SK-N-SH (cell line): ENCODE results near the gene KMT5B. TPM values are rescaled to one million over a fixed set of nuclear protein-coding genes. Genes with fewer than 3 reads are reported as not detected.

Experiments used
- CTCF ChIA-PET: fragments of 300-600, 350-600 bp; formaldehyde crosslinking; extraction: SDS; loops from one replicate; lab custom pipeline; 2021; lab: Yijun Ruan, JAX
- POLR2A ChIA-PET: fragments of 350-600 bp; sonication (Branson Sonifier 250); formaldehyde crosslinking; extraction: SDS; loops from one replicate; lab custom pipeline; 2020; ENCODE audit warnings: antibody characterized with exemption, inconsistent platforms; lab: Yijun Ruan, JAX
- DNase-seq: peaks from one replicate; pipeline ENCODE4 v3.0.0; 2012
- H2AFZ ChIP-seq: fragments of 200-600 bp; sonication (generic); 2 replicates; pipeline ENCODE4 v1.8.1; 2016; ENCODE audit warnings: antibody characterized with exemption, mild to moderate bottlenecking, low read depth
- H3F3A ChIP-seq: fragments of 200-600 bp; sonication (generic); replicated peaks from 2 replicates; pipeline ENCODE3; 2016; ENCODE audit warnings: antibody characterized with exemption, mild to moderate bottlenecking; ENCODE audit not compliant: insufficient read depth
- H3K27ac ChIP-seq, 2 experiments: fragments of 200-500 bp in 1 of 2; fragments of 200-600 bp in 1 of 2; sonication (Bioruptor generic) in 1 of 2; sonication (generic), shearing (Covaris generic) in 1 of 2; 2 replicates each; pipeline versions ENCODE4 v1.5.1 to v1.6.1; 2014 to 2016; ENCODE audit warnings: low read depth in 2 of 2, inconsistent platforms in 1 of 2, low read length in 1 of 2, mild to moderate bottlenecking in 1 of 2, mixed read lengths in 1 of 2
- H3K27me3 ChIP-seq: fragments of 200-600 bp; sonication (generic), shearing (Covaris generic); 2 replicates; pipeline ENCODE4 v1.6.1; 2016; ENCODE audit warnings: mixed run types; ENCODE audit not compliant: insufficient read depth
- H3K36me3 ChIP-seq, 2 experiments: fragments of 200-500 bp in 1 of 2; fragments of 200-600 bp in 1 of 2; sonication (Bioruptor generic) in 1 of 2; sonication (generic) in 1 of 2; replicated peaks in 1 of 2; 2 replicates each; pipeline versions ENCODE3 to v1.5.1; 2014 to 2016; ENCODE audit warnings: low read length in 1 of 2, mild to moderate bottlenecking in 1 of 2; ENCODE audit not compliant: insufficient read depth in 2 of 2, control insufficient read depth in 1 of 2
- H3K4me1 ChIP-seq, 2 experiments: fragments of 200-500 bp in 1 of 2; fragments of 200-600 bp in 1 of 2; sonication (Bioruptor generic) in 1 of 2; sonication (generic), shearing (Covaris generic) in 1 of 2; 2 replicates each; pipeline versions ENCODE4 v1.5.1 to v1.6.1; 2014 to 2016; ENCODE audit warnings: low read depth in 1 of 2, low read length in 1 of 2, mixed run types in 1 of 2; ENCODE audit not compliant: insufficient read depth in 2 of 2, control insufficient read depth in 1 of 2
- H3K4me2 ChIP-seq: fragments of 200-600 bp; sonication (generic), shearing (Covaris generic); 2 replicates; pipeline ENCODE4 v1.6.1; 2017; ENCODE audit warnings: mixed run types
- H3K4me3 ChIP-seq, 2 experiments: fragments of 200-500 bp in 1 of 2; fragments of 200-600 bp in 1 of 2; sonication (Bioruptor generic) in 1 of 2; sonication (generic), shearing (Covaris generic) in 1 of 2; 2 replicates each; pipeline versions ENCODE4 v1.5.1 to v1.8.1; 2014 to 2016; ENCODE audit warnings: low read depth in 2 of 2, inconsistent platforms in 1 of 2, low read length in 1 of 2, mild to moderate bottlenecking in 1 of 2, mixed read lengths in 1 of 2, moderate library complexity in 1 of 2
- H3K79me2 ChIP-seq: fragments of 200-600 bp; sonication (generic); 2 replicates; pipeline ENCODE4 v1.8.1; 2017; ENCODE audit warnings: mild to moderate bottlenecking; ENCODE audit not compliant: insufficient read depth
- H3K9ac ChIP-seq: fragments of 200-600 bp; sonication (generic); 2 replicates; pipeline ENCODE4 v1.6.1; 2017; ENCODE audit warnings: mixed run types
- H3K9me2 ChIP-seq: fragments of 200-600 bp; sonication (generic); 2 replicates; pipeline ENCODE4 v1.6.1; 2017; ENCODE audit warnings: mixed run types
- H3K9me3 ChIP-seq: fragments of 200-600 bp; sonication (generic); 2 replicates; pipeline ENCODE4 v1.6.1; 2017; ENCODE audit warnings: mixed run types, mild to moderate bottlenecking, moderate library complexity
- H4K20me1 ChIP-seq: fragments of 200-600 bp; sonication (generic); 2 replicates; pipeline ENCODE4 v1.6.1; 2017; ENCODE audit warnings: mild to moderate bottlenecking, mixed run types; ENCODE audit not compliant: insufficient read depth
- ELF1 ChIP-seq: IDR thresholded peaks from 2 replicates; pipeline ENCODE4 v1.4.0; 2012
- EZH2phosphoT487 ChIP-seq: fragments of 200-600 bp; sonication (generic); IDR thresholded peaks from 2 replicates; pipeline ENCODE4 v1.6.1; 2017; ENCODE audit warnings: low read depth, mixed run types, mild to moderate bottlenecking, antibody characterized with exemption, moderate library complexity, borderline replicate concordance
- FOXM1 ChIP-seq: IDR thresholded peaks from 2 replicates; pipeline ENCODE4 v1.4.0; 2012; ENCODE audit warnings: low read depth, mild to moderate bottlenecking
- JUND ChIP-seq: IDR thresholded peaks from 2 replicates; pipeline ENCODE4 v1.4.0; 2012
- RAD21 ChIP-seq: IDR thresholded peaks from 2 replicates; pipeline ENCODE4 v1.6.1; 2012; ENCODE audit warnings: mild to moderate bottlenecking, low read length
- REST ChIP-seq: IDR thresholded peaks from 2 replicates; pipeline ENCODE4 v1.6.1; 2012; ENCODE audit warnings: mild to moderate bottlenecking, low read depth, low read length, moderate library complexity
- RFX5 ChIP-seq: IDR thresholded peaks from 2 replicates; pipeline ENCODE4 v1.6.1; 2012; ENCODE audit warnings: mild to moderate bottlenecking, improper control_type of control experiment, low read length
- TEAD4 ChIP-seq: IDR thresholded peaks from 2 replicates; pipeline ENCODE4 v1.4.0; 2012; ENCODE audit warnings: mild to moderate bottlenecking, borderline replicate concordance; ENCODE audit not compliant: insufficient read depth
- USF2 ChIP-seq: fragments of 150-350 bp; IDR thresholded peaks from 2 replicates; pipeline ENCODE4 v1.6.1; 2017; ENCODE audit warnings: antibody characterized with exemption, low read length, low read depth, borderline replicate concordance
- YY1 ChIP-seq: IDR thresholded peaks from 2 replicates; pipeline ENCODE4 v1.4.0; 2012; ENCODE audit warnings: low read depth, mild to moderate bottlenecking
- WGBS: methylation state at CpG from one replicate; pipeline ENCODE4 v1.1.6; 2017; ENCODE audit warnings: low lambda C conversion rate; 5-methylcytosine and 5-hydroxymethylcytosine counted together
- polyA plus RNA-seq, 3 experiments: library from polyadenylated mRNA; depleted of rRNA; stranded (reverse); fragments of >200 nt; gene quantifications; 2 replicates each; pipeline ENCODE4 v1.2.3, GENCODE V29; 2012
- TF ChIP-seq, protein P1 (sequence below): IDR thresholded peaks from 2 replicates; pipeline ENCODE4 v1.4.0; 2012; ENCODE audit warnings: low read depth, borderline replicate concordance
- TF ChIP-seq, protein P2 (sequence below): fragments of 150-350 bp; IDR thresholded peaks from 2 replicates; pipeline ENCODE4 v1.6.1; 2016; ENCODE audit warnings: mild to moderate bottlenecking, low read depth, low read length

Gene KMT5B
- polyA plus RNA-seq, 1 of the 3 experiments (the other 2 are of a cell fraction) = 10.4 TPM

DNA sequence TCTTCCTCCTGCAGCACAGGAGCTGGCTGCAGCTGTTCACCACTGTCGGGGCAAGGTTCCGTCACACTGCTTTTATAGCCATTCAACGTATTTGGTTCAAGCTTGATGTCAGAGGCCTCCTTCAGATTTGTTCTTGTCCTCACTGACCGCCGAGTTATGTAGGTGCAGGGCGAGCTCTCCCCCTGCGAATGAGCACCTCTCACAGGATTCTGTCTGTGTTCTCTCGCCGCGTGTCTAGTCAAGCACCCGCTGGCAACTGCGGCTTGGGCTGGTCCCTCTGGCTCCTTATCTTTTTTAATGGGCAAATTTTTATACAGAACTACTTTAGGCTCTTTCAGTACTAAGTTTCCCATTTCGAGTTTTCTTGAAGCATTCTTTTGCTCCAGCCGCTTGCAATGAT lies 54.5 kb downstream of the KMT5B start:
- H3F3A ChIP-seq = peaks cover 5% of the 10 kb centered on the region
- H2AFZ ChIP-seq = no peak overlapping the region
- H4K20me1 ChIP-seq = no peaks in the 10 kb centered on the region
- no peak overlapping the region for H3K4me2 ChIP-seq
- H3K36me3 ChIP-seq = peaks cover 17 to 36% of the 10 kb centered on the region in 2 experiments
- no peak overlapping the region for H3K9ac ChIP-seq
- no peaks in the 10 kb centered on the region for H3K9me2 ChIP-seq
- POLR2A ChIA-PET = no interaction called here
- TF ChIP-seq, protein P1, sequence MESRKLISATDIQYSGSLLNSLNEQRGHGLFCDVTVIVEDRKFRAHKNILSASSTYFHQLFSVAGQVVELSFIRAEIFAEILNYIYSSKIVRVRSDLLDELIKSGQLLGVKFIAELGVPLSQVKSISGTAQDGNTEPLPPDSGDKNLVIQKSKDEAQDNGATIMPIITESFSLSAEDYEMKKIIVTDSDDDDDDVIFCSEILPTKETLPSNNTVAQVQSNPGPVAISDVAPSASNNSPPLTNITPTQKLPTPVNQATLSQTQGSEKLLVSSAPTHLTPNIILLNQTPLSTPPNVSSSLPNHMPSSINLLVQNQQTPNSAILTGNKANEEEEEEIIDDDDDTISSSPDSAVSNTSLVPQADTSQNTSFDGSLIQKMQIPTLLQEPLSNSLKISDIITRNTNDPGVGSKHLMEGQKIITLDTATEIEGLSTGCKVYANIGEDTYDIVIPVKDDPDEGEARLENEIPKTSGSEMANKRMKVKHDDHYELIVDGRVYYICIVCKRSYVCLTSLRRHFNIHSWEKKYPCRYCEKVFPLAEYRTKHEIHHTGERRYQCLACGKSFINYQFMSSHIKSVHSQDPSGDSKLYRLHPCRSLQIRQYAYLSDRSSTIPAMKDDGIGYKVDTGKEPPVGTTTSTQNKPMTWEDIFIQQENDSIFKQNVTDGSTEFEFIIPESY = no peak
- TF ChIP-seq RAD21 = no peak
- TF ChIP-seq YY1 = no peak
- TF ChIP-seq REST = no peak
- TF ChIP-seq ELF1 = no peak
- TF ChIP-seq EZH2phosphoT487 = no peak
- TF ChIP-seq RFX5 = no peak
- TF ChIP-seq USF2 = no peak
- no peak for TF ChIP-seq FOXM1
- no peak overlapping the region for H3K27ac ChIP-seq
- no peak for DNase-seq
- H3K79me2 ChIP-seq = no peaks in the 10 kb centered on the region
- no peaks in the 10 kb centered on the region for H3K4me1 ChIP-seq
- no peaks in the 10 kb centered on the region for H3K9me3 ChIP-seq
- WGBS = 98% methylated on average over 14 of the region's 14 CpGs
- no peak overlapping the region for H3K4me3 ChIP-seq
- H3K27me3 ChIP-seq = no peaks in the 10 kb centered on the region
- CTCF ChIA-PET = interaction anchor here (1.8 kb wide), 1 partner anchor 48 kb away, joined by 5 read pairs; no protein-coding TSS in a partner anchor

- CTCF ChIA-PET = interaction anchor here (0.9 kb wide), 1 partner anchor 55 kb away, joined by 3 read pairs; no protein-coding TSS in a partner anchor
- Histone ChIP-seq H3F3A (peaks cover 5% of the 10 kb centered on the region), H3K4me3 (no peak overlapping the region), H3K36me3 (peaks cover 6 to 19% of the 10 kb centered on the region in 2 experiments), H4K20me1 (no peaks in the 10 kb centered on the region), H3K9me2 (no peaks in the 10 kb centered on the region), H3K9me3 (no peaks in the 10 kb centered on the region), H3K27ac (no peak overlapping the region), H3K9ac (no peak overlapping the region), H3K4me2 (no peak overlapping the region), H3K4me1 (no peaks in the 10 kb centered on the region; a peak in 1 of 4 replicates), H3K79me2 (no peaks in the 10 kb centered on the region), H3K27me3 (no peaks in the 10 kb centered on the region), H2AFZ (no peak overlapping the region)
- 95% methylated on average over 7 of the region's 8 CpGs for WGBS
- TF ChIP-seq JUND = no peak
- TF ChIP-seq, protein P2, sequence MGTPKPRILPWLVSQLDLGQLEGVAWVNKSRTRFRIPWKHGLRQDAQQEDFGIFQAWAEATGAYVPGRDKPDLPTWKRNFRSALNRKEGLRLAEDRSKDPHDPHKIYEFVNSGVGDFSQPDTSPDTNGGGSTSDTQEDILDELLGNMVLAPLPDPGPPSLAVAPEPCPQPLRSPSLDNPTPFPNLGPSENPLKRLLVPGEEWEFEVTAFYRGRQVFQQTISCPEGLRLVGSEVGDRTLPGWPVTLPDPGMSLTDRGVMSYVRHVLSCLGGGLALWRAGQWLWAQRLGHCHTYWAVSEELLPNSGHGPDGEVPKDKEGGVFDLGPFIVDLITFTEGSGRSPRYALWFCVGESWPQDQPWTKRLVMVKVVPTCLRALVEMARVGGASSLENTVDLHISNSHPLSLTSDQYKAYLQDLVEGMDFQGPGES = no peak
- TF ChIP-seq TEAD4 = no peak
- no peak for DNase-seq
- POLR2A ChIA-PET = no interaction called here
Measured at GRCh38 chr11:68153742-68154141, 59.4 kb downstream of the KMT5B start.
